ENCODE measurements around the gene SAA2.

GRCh38 chr11:18295316-18295715, 46.8 kb upstream of the SAA2 start:
- no peak for TF ChIP-seq POLR2A (IDR thresholded peaks at IDR 0.05; ENCODE audit: low read depth, low read length)
- no peak for TF ChIP-seq TAF1 (IDR thresholded peaks at IDR 0.05; ENCODE audit: borderline replicate concordance, low read depth, low read length)
- TF ChIP-seq POLR2AphosphoS5 (IDR thresholded peaks at IDR 0.05; ENCODE audit: low read depth, low read length), result no peak
